Activated naive CD4-positive, alpha-beta T cell treated with anti-CD3 and anti-CD28 coated beads for 36 hours (primary cell): ENCODE results near the gene KCNJ1. TPM values are rescaled to one million over a fixed set of nuclear protein-coding genes. Genes with fewer than 3 reads are reported as not detected.

Experiments
- CTCF ChIA-PET: fragments of 350-600 bp; sonication (Branson Sonifier 250); formaldehyde crosslinking; loops from one replicate; lab custom pipeline; 2021; ENCODE audit warnings: antibody characterized with exemption; lab: Charles Lee
- DNase-seq: peaks from one replicate; pipeline ENCODE4 v3.0.0-alpha.2; 2020
- H3K27ac Mint-ChIP-seq: one replicate; pipeline ENCODE4 v1.8.0; 2021; ENCODE audit warnings: mild to moderate bottlenecking, mixed read lengths
- H3K27me3 Mint-ChIP-seq: one replicate; pipeline ENCODE4 v1.8.0; 2021; ENCODE audit warnings: low read depth, mixed read lengths
- H3K36me3 Mint-ChIP-seq: one replicate; pipeline ENCODE4 v1.8.0; 2021; ENCODE audit warnings: low read depth, mixed read lengths
- H3K4me1 Mint-ChIP-seq: one replicate; pipeline ENCODE4 v1.8.0; 2021; ENCODE audit warnings: low read depth, mixed read lengths
- H3K4me3 Mint-ChIP-seq: one replicate; pipeline ENCODE4 v1.8.0; 2021; ENCODE audit warnings: mild to moderate bottlenecking, moderate library complexity, mixed read lengths
- H3K9me3 Mint-ChIP-seq: one replicate; pipeline ENCODE4 v1.8.0; 2021; ENCODE audit warnings: mixed read lengths
- intact Hi-C: fragments of 100-400 bp; cut with micrococcal nuclease; formaldehyde crosslinking; loops from one replicate; pipeline ENCODE4 v1.15.1; 2023
- total RNA-seq, 2 experiments: library from RNA; stranded (reverse); gene quantifications; one replicate each; pipeline ENCODE4 v1.2.3, GENCODE V29; 2021

The KCNJ1 gene
- total RNA-seq = not detected

GRCh38 chr11:128867277-128867676, at the start of gene KCNJ1:
Gene KCNJ1 (minus strand): TSS chr11:128867296. CDS start chr11:128840243, 27,053 bp downstream.
- Mint-ChIP-seq H3K9me3 (no peaks in the 10 kb centered on the region), H3K4me3 (no peak within 1 kb of the TSS), H3K27me3 (no peaks in the 10 kb centered on the region), H3K36me3 (no peaks in the 10 kb centered on the region), H3K27ac (no peak within 1 kb of the TSS), H3K4me1 (no peaks in the 10 kb centered on the region)
- CTCF ChIA-PET = interaction anchor here (1.6 kb wide), 1 partner anchor 13 kb away, joined by 4 read pairs; no protein-coding TSS in a partner anchor
- DNase-seq = peak; percentile 32
- intact Hi-C loops = loop anchor here (10.0 kb wide), 1 partner anchor 778 kb away; no protein-coding TSS in a partner anchor

- intact Hi-C loops = no loop called here
- H3K4me3 Mint-ChIP-seq = no peak overlapping the region
- H3K9me3 Mint-ChIP-seq = no peaks in the 10 kb centered on the region
- no peak overlapping the region for H3K27ac Mint-ChIP-seq
- peaks cover 3% of the 10 kb centered on the region for H3K4me1 Mint-ChIP-seq
- CTCF ChIA-PET = no interaction called here
- peaks cover 5% of the 10 kb centered on the region for H3K27me3 Mint-ChIP-seq
- no peaks in the 10 kb centered on the region for H3K36me3 Mint-ChIP-seq
- no peak for DNase-seq
Observed at GRCh38 chr11:128916681-128917080, 49.6 kb upstream of the KCNJ1 start.

- Mint-ChIP-seq H3K4me3 (no peak overlapping the region), H3K27me3 (peaks cover 10% of the 10 kb centered on the region), H3K4me1 (peaks cover 3% of the 10 kb centered on the region), H3K9me3 (no peaks in the 10 kb centered on the region), H3K27ac (no peak overlapping the region), H3K36me3 (no peaks in the 10 kb centered on the region)
- CTCF ChIA-PET = no interaction called here
- DNase-seq = no peak
- intact Hi-C loops = no loop called here
Observed at GRCh38 chr11:128916037-128916572, 49.0 kb upstream of the KCNJ1 start.

- no peak overlapping the region for H3K27ac Mint-ChIP-seq
- no peak for DNase-seq
- no peaks in the 10 kb centered on the region for H3K36me3 Mint-ChIP-seq
- no peak overlapping the region for H3K4me3 Mint-ChIP-seq
- CTCF ChIA-PET = no interaction called here
- no peaks in the 10 kb centered on the region for H3K9me3 Mint-ChIP-seq
- peaks cover 3% of the 10 kb centered on the region for H3K4me1 Mint-ChIP-seq
- peaks cover 11% of the 10 kb centered on the region for H3K27me3 Mint-ChIP-seq
- intact Hi-C loops = no loop called here
Observed at GRCh38 chr11:128915149-128915521, 48.0 kb upstream of the KCNJ1 start.

GRCh38 chr11:128914216-128915148, 47.4 kb upstream of the KCNJ1 start:
- intact Hi-C loops = no loop called here
- DNase-seq = no peak
- H3K4me1 Mint-ChIP-seq = peaks cover 3% of the 10 kb centered on the region
- H3K9me3 Mint-ChIP-seq = no peaks in the 10 kb centered on the region
- no peak overlapping the region for H3K27ac Mint-ChIP-seq
- CTCF ChIA-PET = no interaction called here
- peaks cover 15% of the 10 kb centered on the region for H3K27me3 Mint-ChIP-seq
- no peak overlapping the region for H3K4me3 Mint-ChIP-seq
- H3K36me3 Mint-ChIP-seq = no peaks in the 10 kb centered on the region

GRCh38 chr11:128913806-128914205, 46.7 kb upstream of the KCNJ1 start:
- intact Hi-C loops = no loop called here
- Mint-ChIP-seq H3K27ac (no peak overlapping the region), H3K9me3 (no peaks in the 10 kb centered on the region), H3K4me1 (no peaks in the 10 kb centered on the region), H3K36me3 (no peaks in the 10 kb centered on the region), H3K4me3 (no peak overlapping the region), H3K27me3 (peaks cover 17% of the 10 kb centered on the region)
- DNase-seq = no peak
- CTCF ChIA-PET = interaction anchor here (0.7 to 1.4 kb wide), 2 partner anchors 29 to 43 kb away, joined by 3 read pairs; partner anchors contain the start of gene TP53AIP1

- H3K36me3 Mint-ChIP-seq = no peaks in the 10 kb centered on the region
- CTCF ChIA-PET = no interaction called here
- DNase-seq = no peak
- H3K4me1 Mint-ChIP-seq = peaks cover 3% of the 10 kb centered on the region
- H3K27me3 Mint-ChIP-seq = peaks cover 29% of the 10 kb centered on the region
- no peak overlapping the region for H3K27ac Mint-ChIP-seq
- no peak overlapping the region for H3K4me3 Mint-ChIP-seq
- intact Hi-C loops = no loop called here
- H3K9me3 Mint-ChIP-seq = no peaks in the 10 kb centered on the region
Observed at GRCh38 chr11:128911701-128912100, 44.6 kb upstream of the KCNJ1 start.

- intact Hi-C loops = no loop called here
Observed at GRCh38 chr11:128911239-128911638, 44.1 kb upstream of the KCNJ1 start.

GRCh38 chr11:128910576-128910975, 43.5 kb upstream of the KCNJ1 start:
- no peak overlapping the region for H3K27ac Mint-ChIP-seq
- peaks cover 7% of the 10 kb centered on the region for H3K4me1 Mint-ChIP-seq
- DNase-seq = no peak
- H3K9me3 Mint-ChIP-seq = no peaks in the 10 kb centered on the region
- H3K4me3 Mint-ChIP-seq = no peak overlapping the region
- H3K36me3 Mint-ChIP-seq = no peaks in the 10 kb centered on the region
- peaks cover 33% of the 10 kb centered on the region for H3K27me3 Mint-ChIP-seq
- intact Hi-C loops = no loop called here
- CTCF ChIA-PET = interaction anchor here (0.7 to 7.9 kb wide), 2 partner anchors 18 to 22 kb away, joined by 5 to 114 read pairs; partner anchors contain the start of gene KCNJ5

More at GRCh38 chr11:128911239-128911638, 44.1 kb upstream of the KCNJ1 start:
- H3K27me3 Mint-ChIP-seq = peaks cover 30% of the 10 kb centered on the region
- H3K4me3 Mint-ChIP-seq = no peak overlapping the region
- H3K27ac Mint-ChIP-seq = no peak overlapping the region
- CTCF ChIA-PET = no interaction called here
- no peaks in the 10 kb centered on the region for H3K9me3 Mint-ChIP-seq
- H3K36me3 Mint-ChIP-seq = no peaks in the 10 kb centered on the region
- no peak for DNase-seq
- peaks cover 3% of the 10 kb centered on the region for H3K4me1 Mint-ChIP-seq

- no peak overlapping the region for H3K27ac Mint-ChIP-seq
- CTCF ChIA-PET = interaction anchor here (0.6 to 7.9 kb wide), 2 partner anchors 15 to 21 kb away, joined by 3 to 114 read pairs; partner anchors contain the start of gene KCNJ5
- H3K36me3 Mint-ChIP-seq = no peaks in the 10 kb centered on the region
- peaks cover 34% of the 10 kb centered on the region for H3K27me3 Mint-ChIP-seq
- no peak for DNase-seq
- no peak overlapping the region for H3K4me3 Mint-ChIP-seq
- intact Hi-C loops = no loop called here
- peaks cover 8% of the 10 kb centered on the region for H3K4me1 Mint-ChIP-seq
- no peaks in the 10 kb centered on the region for H3K9me3 Mint-ChIP-seq
Observed at GRCh38 chr11:128909438-128910125, 42.5 kb upstream of the KCNJ1 start.

- H3K27ac Mint-ChIP-seq = no peak overlapping the region
- no peak overlapping the region for H3K4me3 Mint-ChIP-seq
- intact Hi-C loops = no loop called here
- no peaks in the 10 kb centered on the region for H3K9me3 Mint-ChIP-seq
- CTCF ChIA-PET = interaction anchor here (0.6 to 7.9 kb wide), 4 partner anchors 16 to 751 kb away, joined by 3 to 114 read pairs (median 4); partner anchors contain the start of gene KCNJ5
- peaks cover 11% of the 10 kb centered on the region for H3K4me1 Mint-ChIP-seq
- H3K27me3 Mint-ChIP-seq = peaks cover 41% of the 10 kb centered on the region
- DNase-seq = peak; percentile 25
- no peaks in the 10 kb centered on the region for H3K36me3 Mint-ChIP-seq
Observed at GRCh38 chr11:128908391-128909246, 41.5 kb upstream of the KCNJ1 start.
